Measurements from ENCODE around the gene PAX7.
"Not testable (repeated sequence)": the region's sequence is repeated elsewhere in the genome, so short reads cannot be mapped to it uniquely, and the experiment has no call there.

PAX7 gene

GRCh38 chr1:18630511-18631495, at the start of gene PAX7:
Gene PAX7 (plus strand): TSS chr1:18630846. CDS start chr1:18631604, 758 bp downstream.
- no peak for DNase-seq

GRCh38 chr1:18581420-18581880, 49.2 kb upstream of the PAX7 start:
- no peak for DNase-seq

GRCh38 chr1:18582890-18583289, 47.8 kb upstream of the PAX7 start:
- no peak for DNase-seq

GRCh38 chr1:18583326-18583941, 47.2 kb upstream of the PAX7 start:
- DNase-seq = no peak

- DNase-seq = not testable (repeated sequence)
Measured at GRCh38 chr1:18586016-18586415, 44.6 kb upstream of the PAX7 start.

- no peak for DNase-seq
Measured at GRCh38 chr1:18588093-18588492, 42.6 kb upstream of the PAX7 start.

GRCh38 chr1:18592368-18592767, 38.3 kb upstream of the PAX7 start:
- DNase-seq = no peak

GRCh38 chr1:18597160-18598042, 33.2 kb upstream of the PAX7 start:
- peak; percentile 10 for DNase-seq

GRCh38 chr1:18599086-18599485, 31.6 kb upstream of the PAX7 start:
- DNase-seq = no peak

GRCh38 chr1:18599704-18600103, 30.9 kb upstream of the PAX7 start:
- DNase-seq = no peak

GRCh38 chr1:18602533-18603211, 28.0 kb upstream of the PAX7 start:
- DNase-seq = no peak

GRCh38 chr1:18603212-18603852, 27.3 kb upstream of the PAX7 start:
- DNase-seq = no peak

GRCh38 chr1:18606443-18607288, 24.0 kb upstream of the PAX7 start:
- no peak for DNase-seq

- DNase-seq = no peak
Measured at GRCh38 chr1:18607289-18607760, 23.3 kb upstream of the PAX7 start.

- no peak for DNase-seq
Measured at GRCh38 chr1:18608534-18608933, 22.1 kb upstream of the PAX7 start.

- no peak for DNase-seq
Measured at GRCh38 chr1:18611311-18611710, 19.3 kb upstream of the PAX7 start.

GRCh38 chr1:18612073-18612472, 18.6 kb upstream of the PAX7 start:
- no peak for DNase-seq

- no peak for DNase-seq
Measured at GRCh38 chr1:18614069-18614735, 16.4 kb upstream of the PAX7 start.

GRCh38 chr1:18618546-18619466, 11.8 kb upstream of the PAX7 start:
- DNase-seq = no peak
